SK-N-SH (cell line): ENCODE data around the gene NAMPT. TPM values are rescaled to one million over a fixed set of nuclear protein-coding genes. Genes with fewer than 3 reads are reported as not detected.

Experiments
- CTCF ChIA-PET: fragments of 300-600, 350-600 bp; formaldehyde crosslinking; extraction: SDS; loops from one replicate; lab custom pipeline; 2021; lab: Yijun Ruan, JAX
- POLR2A ChIA-PET: fragments of 350-600 bp; sonication (Branson Sonifier 250); formaldehyde crosslinking; extraction: SDS; loops from one replicate; lab custom pipeline; 2020; ENCODE audit warnings: antibody characterized with exemption, inconsistent platforms; lab: Yijun Ruan, JAX
- DNase-seq: peaks from one replicate; pipeline ENCODE4 v3.0.0; 2012
- H2AFZ ChIP-seq: fragments of 200-600 bp; sonication (generic); 2 replicates; pipeline ENCODE4 v1.8.1; 2016; ENCODE audit warnings: antibody characterized with exemption, mild to moderate bottlenecking, low read depth
- H3F3A ChIP-seq: fragments of 200-600 bp; sonication (generic); replicated peaks from 2 replicates; pipeline ENCODE3; 2016; ENCODE audit warnings: antibody characterized with exemption, mild to moderate bottlenecking; ENCODE audit not compliant: insufficient read depth
- H3K27ac ChIP-seq, 2 experiments: fragments of 200-500 bp in 1 of 2; fragments of 200-600 bp in 1 of 2; sonication (Bioruptor generic) in 1 of 2; sonication (generic), shearing (Covaris generic) in 1 of 2; 2 replicates each; pipeline versions ENCODE4 v1.5.1 to v1.6.1; 2014 to 2016; ENCODE audit warnings: low read depth in 2 of 2, inconsistent platforms in 1 of 2, low read length in 1 of 2, mild to moderate bottlenecking in 1 of 2, mixed read lengths in 1 of 2
- H3K27me3 ChIP-seq: fragments of 200-600 bp; sonication (generic), shearing (Covaris generic); 2 replicates; pipeline ENCODE4 v1.6.1; 2016; ENCODE audit warnings: mixed run types; ENCODE audit not compliant: insufficient read depth
- H3K36me3 ChIP-seq, 2 experiments: fragments of 200-500 bp in 1 of 2; fragments of 200-600 bp in 1 of 2; sonication (Bioruptor generic) in 1 of 2; sonication (generic) in 1 of 2; replicated peaks in 1 of 2; 2 replicates each; pipeline versions ENCODE3 to v1.5.1; 2014 to 2016; ENCODE audit warnings: low read length in 1 of 2, mild to moderate bottlenecking in 1 of 2; ENCODE audit not compliant: insufficient read depth in 2 of 2, control insufficient read depth in 1 of 2
- H3K4me1 ChIP-seq, 2 experiments: fragments of 200-500 bp in 1 of 2; fragments of 200-600 bp in 1 of 2; sonication (Bioruptor generic) in 1 of 2; sonication (generic), shearing (Covaris generic) in 1 of 2; 2 replicates each; pipeline versions ENCODE4 v1.5.1 to v1.6.1; 2014 to 2016; ENCODE audit warnings: low read depth in 1 of 2, low read length in 1 of 2, mixed run types in 1 of 2; ENCODE audit not compliant: insufficient read depth in 2 of 2, control insufficient read depth in 1 of 2
- H3K4me2 ChIP-seq: fragments of 200-600 bp; sonication (generic), shearing (Covaris generic); 2 replicates; pipeline ENCODE4 v1.6.1; 2017; ENCODE audit warnings: mixed run types
- H3K4me3 ChIP-seq, 2 experiments: fragments of 200-500 bp in 1 of 2; fragments of 200-600 bp in 1 of 2; sonication (Bioruptor generic) in 1 of 2; sonication (generic), shearing (Covaris generic) in 1 of 2; 2 replicates each; pipeline versions ENCODE4 v1.5.1 to v1.8.1; 2014 to 2016; ENCODE audit warnings: low read depth in 2 of 2, inconsistent platforms in 1 of 2, low read length in 1 of 2, mild to moderate bottlenecking in 1 of 2, mixed read lengths in 1 of 2, moderate library complexity in 1 of 2
- H3K79me2 ChIP-seq: fragments of 200-600 bp; sonication (generic); 2 replicates; pipeline ENCODE4 v1.8.1; 2017; ENCODE audit warnings: mild to moderate bottlenecking; ENCODE audit not compliant: insufficient read depth
- H3K9ac ChIP-seq: fragments of 200-600 bp; sonication (generic); 2 replicates; pipeline ENCODE4 v1.6.1; 2017; ENCODE audit warnings: mixed run types
- H3K9me2 ChIP-seq: fragments of 200-600 bp; sonication (generic); 2 replicates; pipeline ENCODE4 v1.6.1; 2017; ENCODE audit warnings: mixed run types
- H3K9me3 ChIP-seq: fragments of 200-600 bp; sonication (generic); 2 replicates; pipeline ENCODE4 v1.6.1; 2017; ENCODE audit warnings: mixed run types, mild to moderate bottlenecking, moderate library complexity
- H4K20me1 ChIP-seq: fragments of 200-600 bp; sonication (generic); 2 replicates; pipeline ENCODE4 v1.6.1; 2017; ENCODE audit warnings: mild to moderate bottlenecking, mixed run types; ENCODE audit not compliant: insufficient read depth
- ELF1 ChIP-seq: IDR thresholded peaks from 2 replicates; pipeline ENCODE4 v1.4.0; 2012
- EZH2phosphoT487 ChIP-seq: fragments of 200-600 bp; sonication (generic); IDR thresholded peaks from 2 replicates; pipeline ENCODE4 v1.6.1; 2017; ENCODE audit warnings: low read depth, mixed run types, mild to moderate bottlenecking, antibody characterized with exemption, moderate library complexity, borderline replicate concordance
- FOSL2 ChIP-seq: IDR thresholded peaks from 2 replicates; pipeline ENCODE4 v1.4.0; 2012; ENCODE audit warnings: low read depth, mild to moderate bottlenecking, moderate library complexity, borderline replicate concordance
- FOXM1 ChIP-seq: IDR thresholded peaks from 2 replicates; pipeline ENCODE4 v1.4.0; 2012; ENCODE audit warnings: low read depth, mild to moderate bottlenecking
- JUND ChIP-seq: IDR thresholded peaks from 2 replicates; pipeline ENCODE4 v1.4.0; 2012
- MXI1 ChIP-seq: IDR thresholded peaks from 2 replicates; pipeline ENCODE4 v1.6.1; 2012; ENCODE audit warnings: mild to moderate bottlenecking, low read depth, low read length, improper control_type of control experiment
- POLR2AphosphoS5 ChIP-seq: IDR thresholded peaks from 2 replicates; pipeline ENCODE4 v1.6.1; 2012; ENCODE audit warnings: low read depth, low read length
- RAD21 ChIP-seq: IDR thresholded peaks from 2 replicates; pipeline ENCODE4 v1.6.1; 2012; ENCODE audit warnings: mild to moderate bottlenecking, low read length
- RFX5 ChIP-seq: IDR thresholded peaks from 2 replicates; pipeline ENCODE4 v1.6.1; 2012; ENCODE audit warnings: mild to moderate bottlenecking, improper control_type of control experiment, low read length
- TAF1 ChIP-seq: IDR thresholded peaks from 2 replicates; pipeline ENCODE4 v1.6.1; 2012; ENCODE audit warnings: low read depth, mild to moderate bottlenecking, low read length, moderate library complexity, borderline replicate concordance
- TCF12 ChIP-seq: IDR thresholded peaks from 2 replicates; pipeline ENCODE4 v1.4.0; 2012
- WGBS: methylation state at CpG from one replicate; pipeline ENCODE4 v1.1.6; 2017; ENCODE audit warnings: low lambda C conversion rate; 5-methylcytosine and 5-hydroxymethylcytosine counted together
- polyA plus RNA-seq, 3 experiments: library from polyadenylated mRNA; depleted of rRNA; stranded (reverse); fragments of >200 nt; gene quantifications; 2 replicates each; pipeline ENCODE4 v1.2.3, GENCODE V29; 2012
- TF ChIP-seq, protein P1 (sequence below): IDR thresholded peaks from 2 replicates; pipeline ENCODE4 v1.4.0; 2012; ENCODE audit warnings: low read depth, borderline replicate concordance
- TF ChIP-seq, protein P2 (sequence below): IDR thresholded peaks from 2 replicates; pipeline ENCODE4 v1.4.0; 2012; ENCODE audit warnings: low read depth, borderline replicate concordance

Gene NAMPT
- polyA plus RNA-seq, 1 of the 3 experiments (the other 2 are of a cell fraction): 20.1 TPM

DNA sequence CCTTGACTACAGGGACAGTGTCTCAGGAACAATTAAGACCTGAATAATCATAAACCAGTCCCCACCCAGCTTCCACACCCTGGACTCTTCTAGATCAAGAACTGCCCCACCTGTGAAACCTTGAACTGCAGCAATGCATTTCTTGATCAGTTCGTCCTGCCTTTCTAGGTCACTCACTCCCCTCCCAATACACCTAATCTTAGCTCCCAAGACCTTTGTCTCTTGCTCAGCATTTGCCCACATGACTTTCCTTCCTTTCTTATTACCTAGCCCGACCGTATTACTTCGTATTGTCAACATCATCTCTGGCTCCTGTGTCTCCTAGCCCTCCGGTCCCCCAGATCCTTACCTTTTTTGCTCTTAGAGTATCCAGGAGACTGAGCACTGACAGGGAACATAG, 5.5 kb upstream of the NAMPT start:
- no peak overlapping the region for H3K27ac ChIP-seq
- ChIA-PET POLR2A (no interaction called here), CTCF (no interaction called here)
- no peak overlapping the region for H3K4me3 ChIP-seq
- H3K9ac ChIP-seq: no peak overlapping the region
- no peak overlapping the region for H2AFZ ChIP-seq
- H3K4me1 ChIP-seq: peaks cover 0 to 7% of the 10 kb centered on the region in 2 experiments; a peak in 2 of 4 replicates
- DNase-seq: no peak
- H3K79me2 ChIP-seq: no peaks in the 10 kb centered on the region
- peaks cover 7% of the 10 kb centered on the region for H3F3A ChIP-seq
- no peaks in the 10 kb centered on the region for H3K9me3 ChIP-seq
- H3K27me3 ChIP-seq: no peaks in the 10 kb centered on the region
- no peaks in the 10 kb centered on the region for H4K20me1 ChIP-seq
- no peak for TF ChIP-seq RAD21
- TF ChIP-seq, protein P1, sequence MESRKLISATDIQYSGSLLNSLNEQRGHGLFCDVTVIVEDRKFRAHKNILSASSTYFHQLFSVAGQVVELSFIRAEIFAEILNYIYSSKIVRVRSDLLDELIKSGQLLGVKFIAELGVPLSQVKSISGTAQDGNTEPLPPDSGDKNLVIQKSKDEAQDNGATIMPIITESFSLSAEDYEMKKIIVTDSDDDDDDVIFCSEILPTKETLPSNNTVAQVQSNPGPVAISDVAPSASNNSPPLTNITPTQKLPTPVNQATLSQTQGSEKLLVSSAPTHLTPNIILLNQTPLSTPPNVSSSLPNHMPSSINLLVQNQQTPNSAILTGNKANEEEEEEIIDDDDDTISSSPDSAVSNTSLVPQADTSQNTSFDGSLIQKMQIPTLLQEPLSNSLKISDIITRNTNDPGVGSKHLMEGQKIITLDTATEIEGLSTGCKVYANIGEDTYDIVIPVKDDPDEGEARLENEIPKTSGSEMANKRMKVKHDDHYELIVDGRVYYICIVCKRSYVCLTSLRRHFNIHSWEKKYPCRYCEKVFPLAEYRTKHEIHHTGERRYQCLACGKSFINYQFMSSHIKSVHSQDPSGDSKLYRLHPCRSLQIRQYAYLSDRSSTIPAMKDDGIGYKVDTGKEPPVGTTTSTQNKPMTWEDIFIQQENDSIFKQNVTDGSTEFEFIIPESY: no peak
- no peak for TF ChIP-seq ELF1
- no peak for TF ChIP-seq RFX5
- TF ChIP-seq FOSL2: no peak
- no peak for TF ChIP-seq MXI1
- TF ChIP-seq POLR2AphosphoS5: no peak
- TF ChIP-seq, protein P2, sequence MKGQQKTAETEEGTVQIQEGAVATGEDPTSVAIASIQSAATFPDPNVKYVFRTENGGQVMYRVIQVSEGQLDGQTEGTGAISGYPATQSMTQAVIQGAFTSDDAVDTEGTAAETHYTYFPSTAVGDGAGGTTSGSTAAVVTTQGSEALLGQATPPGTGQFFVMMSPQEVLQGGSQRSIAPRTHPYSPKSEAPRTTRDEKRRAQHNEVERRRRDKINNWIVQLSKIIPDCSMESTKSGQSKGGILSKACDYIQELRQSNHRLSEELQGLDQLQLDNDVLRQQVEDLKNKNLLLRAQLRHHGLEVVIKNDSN: no peak
- TF ChIP-seq EZH2phosphoT487: no peak
- no peak for TF ChIP-seq TCF12
- no peak for TF ChIP-seq TAF1
- H3K4me2 ChIP-seq: no peak overlapping the region
- 75% methylated on average over 5 of the region's 5 CpGs for WGBS
- no peaks in the 10 kb centered on the region for H3K36me3 ChIP-seq
- H3K9me2 ChIP-seq: no peaks in the 10 kb centered on the region

DNA sequence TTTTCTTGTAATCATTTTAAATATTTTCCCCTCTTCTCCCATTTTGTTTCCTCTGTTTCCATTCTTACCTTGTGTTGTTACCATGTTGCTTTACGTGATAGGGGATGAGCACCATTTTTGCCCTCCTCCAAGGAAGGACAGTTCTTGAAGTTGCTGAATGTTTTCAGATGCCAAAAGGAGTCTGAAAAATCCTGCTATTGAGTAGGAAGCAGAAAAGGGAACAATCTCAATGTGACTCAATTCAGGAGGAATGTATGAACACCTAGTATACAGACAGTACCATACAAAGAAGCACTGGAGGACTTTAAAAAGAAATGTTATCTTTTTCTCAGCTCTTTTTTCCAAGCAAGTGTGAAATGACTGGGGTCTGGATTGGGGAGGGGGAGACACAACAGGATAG, 5.1 kb upstream of the NAMPT start:
- H3K27ac ChIP-seq: no peak overlapping the region
- no peaks in the 10 kb centered on the region for H3K9me2 ChIP-seq
- no peaks in the 10 kb centered on the region for H3K36me3 ChIP-seq
- no peaks in the 10 kb centered on the region for H3K9me3 ChIP-seq
- H3K79me2 ChIP-seq: no peaks in the 10 kb centered on the region
- H3K4me2 ChIP-seq: no peak overlapping the region
- no peak overlapping the region for H3K9ac ChIP-seq
- TF ChIP-seq FOXM1: no peak
- TF ChIP-seq JUND: peak; percentile 48
- 0 out of 2 replicates have a peak, but pooled peaks have one; percentile 5 for TF ChIP-seq TCF12
- H3K27me3 ChIP-seq: no peaks in the 10 kb centered on the region
- ChIA-PET POLR2A (no interaction called here), CTCF (interaction anchor here (2.1 kb wide), 1 partner anchor 113 kb away, joined by 10 read pairs; no protein-coding TSS in a partner anchor)
- H3F3A ChIP-seq: peaks cover 7% of the 10 kb centered on the region
- H4K20me1 ChIP-seq: no peaks in the 10 kb centered on the region
- DNase-seq: no peak
- no peak overlapping the region for H3K4me3 ChIP-seq
- H2AFZ ChIP-seq: peak overlapping the region; percentile 33; the same call in 1 of the 2 replicates
- peaks cover 0 to 7% of the 10 kb centered on the region in 2 experiments; a peak in 2 of 4 replicates for H3K4me1 ChIP-seq
- WGBS: 50% methylated on average over 1 of the region's 1 CpG
